HepG2 (cell line): Measurements from ENCODE around the gene RBPMS2. TPM values are rescaled to one million over a fixed set of nuclear protein-coding genes. Genes with fewer than 3 reads are reported as not detected.

ENCODE experiments used
- ATAC-seq: fragments of 200-7000 bp; cut with Tn5 transposase; 3 replicates; pipeline ENCODE4 v1.9.1; 2020; ENCODE audit warnings: mild to moderate bottlenecking, moderate library complexity
- BruUV-seq: library from RNA; stranded (reverse); fragments of 400-500 nt; replicated peaks from 2 replicates; lab custom pipeline; 2021; lab: Mats Ljungman, UMichigan
- CTCF ChIA-PET: fragments of 300-600 bp; formaldehyde crosslinking; extraction: SDS; loops from one replicate; lab custom pipeline; 2021; ENCODE audit warnings: low total read pairs, inconsistent platforms, low intra/inter-chr PET ratio; lab: Yijun Ruan, JAX
- POLR2A ChIA-PET: fragments of 350-600 bp; sonication (Branson Sonifier 250); formaldehyde crosslinking; loops from one replicate; lab custom pipeline; 2020; ENCODE audit warnings: antibody characterized with exemption, inconsistent platforms; lab: Yijun Ruan, JAX
- DNase-seq: peaks from one replicate; pipeline ENCODE4 v3.0.0-alpha.2; 2015; ENCODE audit warnings: low spot score
- FAIRE-seq: peaks from 3 replicates; lab custom pipeline; 2011; peaks lifted over from hg19 to GRCh38; lab: Jason Lieb, UNC
- H2AFZ ChIP-seq: one replicate; pipeline ENCODE4 v1.6.1; 2011; ENCODE audit warnings: low read length, inconsistent platforms
- H3K27ac ChIP-seq: fragments of 300-600 bp; 3 replicates; pipeline ENCODE4 v1.8.0; 2011; ENCODE audit warnings: mixed run types, mild to moderate bottlenecking, mixed read lengths, low read length, inconsistent platforms; ENCODE audit not compliant: insufficient read depth; ENCODE audit errors: extremely low read length
- H3K27me3 ChIP-seq, 2 experiments: fragments of 200-600 bp in 1 of 2; 2 replicates in 1 of 2; 3 replicates in 1 of 2; pipeline versions ENCODE4 v1.6.0 to v1.8.0; 2011; ENCODE audit warnings: low read length in 2 of 2, mild to moderate bottlenecking in 2 of 2, moderate library complexity in 2 of 2, inconsistent platforms in 1 of 2; ENCODE audit not compliant: insufficient read depth in 2 of 2, control insufficient read depth in 1 of 2
- H3K36me3 ChIP-seq, 2 experiments: fragments of 200-600 bp in 1 of 2; replicated peaks in 1 of 2; 2 replicates in 1 of 2; 3 replicates in 1 of 2; pipeline versions ENCODE4 v1.5.1 to v1.8.0; 2011; ENCODE audit warnings: low read length in 2 of 2, inconsistent platforms in 1 of 2; ENCODE audit not compliant: insufficient read depth in 2 of 2, control insufficient read depth in 1 of 2
- H3K4me1 ChIP-seq: 2 replicates; pipeline ENCODE4 v1.5.1; 2012; ENCODE audit warnings: low read length, inconsistent platforms; ENCODE audit not compliant: insufficient read depth
- H3K4me2 ChIP-seq: 2 replicates; pipeline ENCODE4 v1.6.0; 2011; ENCODE audit warnings: low read depth, low read length, inconsistent platforms
- H3K4me3 ChIP-seq, 3 experiments: fragments of 200-600 bp in 1 of 3; sonication (generic), shearing (Covaris generic) in 1 of 3; replicated peaks in 1 of 3; 2 replicates each; pipeline ENCODE4 v1.5.1; 2011 to 2016; ENCODE audit warnings: low read length in 3 of 3, inconsistent platforms in 2 of 3, low read depth in 2 of 3, mild to moderate bottlenecking in 2 of 3, control low read depth in 1 of 3, mixed read lengths in 1 of 3; ENCODE audit not compliant: insufficient read depth in 1 of 3
- H3K79me2 ChIP-seq: one replicate; pipeline ENCODE4 v1.6.1; 2011; ENCODE audit warnings: low read length, inconsistent platforms; ENCODE audit not compliant: insufficient read depth
- H3K9ac ChIP-seq: 2 replicates; pipeline ENCODE4 v1.6.0; 2011; ENCODE audit warnings: mild to moderate bottlenecking, low read depth, low read length, inconsistent platforms; ENCODE audit not compliant: insufficient read depth
- H3K9me3 ChIP-seq: 2 replicates; pipeline ENCODE4 v1.5.1; 2012; ENCODE audit warnings: mild to moderate bottlenecking, low read length
- H4K20me1 ChIP-seq: 2 replicates; pipeline ENCODE4 v1.6.0; 2011; ENCODE audit warnings: inconsistent platforms, mild to moderate bottlenecking, low read length, moderate library complexity; ENCODE audit not compliant: insufficient read depth
- FOXK1 ChIP-seq: sonication (generic); formaldehyde crosslinking; IDR thresholded peaks from 2 replicates; pipeline ENCODE4 v1.4.0; 2020; ENCODE audit warnings: low read depth, missing genetic modification reagents, borderline replicate concordance
- PPARG ChIP-seq: conservative IDR thresholded peaks from 2 replicates; pipeline ENCODE4 v1.6.1; 2016; ENCODE audit warnings: missing biosample characterization, missing genetic modification reagents
- ZNF136 ChIP-seq: sonication (generic); formaldehyde crosslinking; IDR thresholded peaks from 2 replicates; pipeline ENCODE4 v1.8.1; 2022; ENCODE audit warnings: low read depth, mild to moderate bottlenecking, moderate library complexity, missing genetic modification reagents
- ZNF296 ChIP-seq: sonication (generic); formaldehyde crosslinking; conservative IDR thresholded peaks from 2 replicates; pipeline ENCODE4 v1.5.0; 2020; ENCODE audit warnings: mild to moderate bottlenecking, missing genetic modification reagents
- WGBS: methylation state at CpG from one replicate; pipeline ENCODE4 v1.1.6; 2017; ENCODE audit warnings: low lambda C conversion rate; 5-methylcytosine and 5-hydroxymethylcytosine counted together
- in situ Hi-C: cut with HindIII; loops from 2 replicates; pipeline ENCODE4 v1.10.0; 2017; ENCODE audit warnings: low pct_unique_long_range_greater_than_20kb; ENCODE audit not compliant: extremely low pct_ligation_motif_present
- intact Hi-C: fragments of 100-400 bp; cut with micrococcal nuclease; formaldehyde crosslinking; loops from one replicate; pipeline ENCODE4 v1.10.0; 2022; ENCODE audit not compliant: unreplicated experiment
- polyA plus RNA-seq, 8 experiments: library from polyadenylated mRNA; depleted of rRNA in 3 of 8; stranded (reverse) in 7 of 8; unstranded in 1 of 8; fragments of >200 nt; fragmentation: Illumina TruSeq in 4 of 8; extraction: Trizol in 4 of 8; gene quantifications; 2 replicates each; pipeline versions ENCODE4 v1.2.1 to v1.2.3, GENCODE V29; 2011 to 2016; ENCODE audit warnings: low read depth in 4 of 8, missing spikeins in 1 of 8, mixed read lengths in 1 of 8; ENCODE audit not compliant: insufficient read depth in 1 of 8
- total RNA-seq, 5 experiments: library from RNA; depleted of rRNA; stranded (reverse); fragments of >200 nt; fragmentation: Illumina TruSeq; extraction: Trizol; gene quantifications; 2 replicates each; pipeline ENCODE4 v1.2.3, GENCODE V29; 2016; ENCODE audit warnings: low read depth in 1 of 5
- TF ChIP-seq, protein P1 (sequence below): sonication (generic); formaldehyde crosslinking; IDR thresholded peaks from 2 replicates; pipeline ENCODE4 v1.5.0; 2020; ENCODE audit warnings: mild to moderate bottlenecking, missing genetic modification reagents, moderate library complexity
- TF ChIP-seq, protein P2 (sequence below): sonication (generic); formaldehyde crosslinking; IDR thresholded peaks from 2 replicates; pipeline ENCODE4 v1.5.0; 2020; ENCODE audit warnings: mild to moderate bottlenecking, missing genetic modification reagents

RBPMS2 gene
- total and polyA plus RNA-seq, 2 of the 13 experiments (the other 11 are each of a cell fraction or from before 2014, with no cell fraction given) = 0.08 TPM; not detected in 1

DNA sequence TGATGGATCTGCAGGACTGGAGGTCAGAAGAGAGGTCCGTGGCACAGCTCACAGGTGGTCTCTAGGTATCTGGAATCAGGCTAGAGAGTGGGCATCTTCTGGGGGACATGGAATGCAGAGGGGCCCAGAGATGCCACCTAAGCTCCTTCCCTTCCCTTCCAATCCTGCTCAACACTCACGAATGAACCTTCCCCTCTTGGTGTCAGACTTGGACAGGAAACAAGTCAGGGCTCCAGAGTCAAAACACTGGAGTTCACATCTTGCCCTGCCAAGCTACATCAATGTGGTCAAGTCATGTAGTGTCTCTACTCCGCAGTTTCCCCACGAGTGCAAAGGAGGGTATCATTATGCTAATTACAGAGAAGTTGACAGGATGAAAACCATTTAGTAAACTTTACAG, 16.0 kb upstream of the RBPMS2 start:
- no peaks in the 10 kb centered on the region for H4K20me1 ChIP-seq
- H3K36me3 ChIP-seq = no peaks in the 10 kb centered on the region
- CTCF ChIA-PET = no interaction called here
- H3K79me2 ChIP-seq = no peaks in the 10 kb centered on the region
- in situ Hi-C loops = no loop called here
- no peaks in the 10 kb centered on the region for H3K27me3 ChIP-seq
- TF ChIP-seq PPARG (CRISPR knock-in tag) (no peak), ZNF136 (CRISPR knock-in tag) (no peak), FOXK1 (CRISPR knock-in tag) (no peak)
- TF ChIP-seq, protein P1, sequence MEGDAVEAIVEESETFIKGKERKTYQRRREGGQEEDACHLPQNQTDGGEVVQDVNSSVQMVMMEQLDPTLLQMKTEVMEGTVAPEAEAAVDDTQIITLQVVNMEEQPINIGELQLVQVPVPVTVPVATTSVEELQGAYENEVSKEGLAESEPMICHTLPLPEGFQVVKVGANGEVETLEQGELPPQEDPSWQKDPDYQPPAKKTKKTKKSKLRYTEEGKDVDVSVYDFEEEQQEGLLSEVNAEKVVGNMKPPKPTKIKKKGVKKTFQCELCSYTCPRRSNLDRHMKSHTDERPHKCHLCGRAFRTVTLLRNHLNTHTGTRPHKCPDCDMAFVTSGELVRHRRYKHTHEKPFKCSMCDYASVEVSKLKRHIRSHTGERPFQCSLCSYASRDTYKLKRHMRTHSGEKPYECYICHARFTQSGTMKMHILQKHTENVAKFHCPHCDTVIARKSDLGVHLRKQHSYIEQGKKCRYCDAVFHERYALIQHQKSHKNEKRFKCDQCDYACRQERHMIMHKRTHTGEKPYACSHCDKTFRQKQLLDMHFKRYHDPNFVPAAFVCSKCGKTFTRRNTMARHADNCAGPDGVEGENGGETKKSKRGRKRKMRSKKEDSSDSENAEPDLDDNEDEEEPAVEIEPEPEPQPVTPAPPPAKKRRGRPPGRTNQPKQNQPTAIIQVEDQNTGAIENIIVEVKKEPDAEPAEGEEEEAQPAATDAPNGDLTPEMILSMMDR = peak; percentile 46
- TF ChIP-seq, all 625 proteins: peak for 1
- FAIRE-seq (no peak), DNase-seq (no peak), ATAC-seq (no peak)
- WGBS = 16% methylated on average over 4 of the region's 4 CpGs
- Histone ChIP-seq H3K9me3 (no peaks in the 10 kb centered on the region), H3K27ac (no peak overlapping the region), H3K4me1 (peaks cover 6% of the 10 kb centered on the region; the same call in 1 of the 2 replicates), H2AFZ (no peak overlapping the region), H3K9ac (no peak overlapping the region), H3K4me2 (no peak overlapping the region), H3K4me3 (no peak overlapping the region)
- POLR2A ChIA-PET = no interaction called here
- intact Hi-C loops = no loop called here
- BruUV-seq = no TSS peak

GRCh38 chr15:64783796-64784195, 8.4 kb upstream of the RBPMS2 start:
- ChIA-PET POLR2A (no interaction called here), CTCF (no interaction called here)
- no peaks in the 10 kb centered on the region for H4K20me1 ChIP-seq
- no peak overlapping the region for H3K9ac ChIP-seq
- WGBS = 63% methylated on average over 3 of the region's 4 CpGs
- H3K27ac ChIP-seq = no peak overlapping the region
- peak; percentile 49 for ATAC-seq
- H3K4me2 ChIP-seq = no peak overlapping the region
- peaks cover 24% of the 10 kb centered on the region for H3K4me1 ChIP-seq
- peaks cover 0 to 4% of the 10 kb centered on the region in 2 experiments; a peak in 2 of 5 replicates for H3K27me3 ChIP-seq
- no peaks in the 10 kb centered on the region for H3K79me2 ChIP-seq
- H3K4me3 ChIP-seq = no peak overlapping the region
- no peaks in the 10 kb centered on the region for H3K36me3 ChIP-seq
- no peak for FAIRE-seq
- no peak for DNase-seq
- in situ Hi-C loops (no loop called here), intact Hi-C loops (no loop called here)
- H3K9me3 ChIP-seq = no peaks in the 10 kb centered on the region
- BruUV-seq = no TSS peak
- no peak overlapping the region for H2AFZ ChIP-seq
- TF ChIP-seq ZNF296 (CRISPR knock-in tag) = no peak
- TF ChIP-seq, protein P2, sequence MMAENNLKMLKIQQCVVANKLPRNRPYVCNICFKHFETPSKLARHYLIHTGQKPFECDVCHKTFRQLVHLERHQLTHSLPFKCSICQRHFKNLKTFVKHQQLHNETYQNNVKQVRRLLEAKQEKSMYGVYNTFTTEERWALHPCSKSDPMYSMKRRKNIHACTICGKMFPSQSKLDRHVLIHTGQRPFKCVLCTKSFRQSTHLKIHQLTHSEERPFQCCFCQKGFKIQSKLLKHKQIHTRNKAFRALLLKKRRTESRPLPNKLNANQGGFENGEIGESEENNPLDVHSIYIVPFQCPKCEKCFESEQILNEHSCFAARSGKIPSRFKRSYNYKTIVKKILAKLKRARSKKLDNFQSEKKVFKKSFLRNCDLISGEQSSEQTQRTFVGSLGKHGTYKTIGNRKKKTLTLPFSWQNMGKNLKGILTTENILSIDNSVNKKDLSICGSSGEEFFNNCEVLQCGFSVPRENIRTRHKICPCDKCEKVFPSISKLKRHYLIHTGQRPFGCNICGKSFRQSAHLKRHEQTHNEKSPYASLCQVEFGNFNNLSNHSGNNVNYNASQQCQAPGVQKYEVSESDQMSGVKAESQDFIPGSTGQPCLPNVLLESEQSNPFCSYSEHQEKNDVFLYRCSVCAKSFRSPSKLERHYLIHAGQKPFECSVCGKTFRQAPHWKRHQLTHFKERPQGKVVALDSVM = 0 out of 2 replicates have a peak, but pooled peaks have one; percentile 20
- TF ChIP-seq, all 625 proteins: peak for 1
